Skin epidermis (tissue), 12 donors: ENCODE results near the gene ATP5F1D.

ENCODE experiments used
- H3K27ac ChIP-seq, 21 experiments: fragments of 200-600 bp; sonication (generic) in 11 of 21; one replicate each; pipeline ENCODE4 v1.5.0; 2020; ENCODE audit warnings: mild to moderate bottlenecking in 3 of 21, inconsistent platforms in 2 of 21, moderate library complexity in 2 of 21
- H3K4me3 ChIP-seq, 7 experiments: fragments of 200-600 bp; sonication (generic) in 2 of 7; one replicate each; pipeline ENCODE4 v1.5.0; 2020; ENCODE audit warnings: inconsistent platforms in 2 of 7, mild to moderate bottlenecking in 2 of 7, moderate library complexity in 1 of 7

ATP5F1D gene

DNA sequence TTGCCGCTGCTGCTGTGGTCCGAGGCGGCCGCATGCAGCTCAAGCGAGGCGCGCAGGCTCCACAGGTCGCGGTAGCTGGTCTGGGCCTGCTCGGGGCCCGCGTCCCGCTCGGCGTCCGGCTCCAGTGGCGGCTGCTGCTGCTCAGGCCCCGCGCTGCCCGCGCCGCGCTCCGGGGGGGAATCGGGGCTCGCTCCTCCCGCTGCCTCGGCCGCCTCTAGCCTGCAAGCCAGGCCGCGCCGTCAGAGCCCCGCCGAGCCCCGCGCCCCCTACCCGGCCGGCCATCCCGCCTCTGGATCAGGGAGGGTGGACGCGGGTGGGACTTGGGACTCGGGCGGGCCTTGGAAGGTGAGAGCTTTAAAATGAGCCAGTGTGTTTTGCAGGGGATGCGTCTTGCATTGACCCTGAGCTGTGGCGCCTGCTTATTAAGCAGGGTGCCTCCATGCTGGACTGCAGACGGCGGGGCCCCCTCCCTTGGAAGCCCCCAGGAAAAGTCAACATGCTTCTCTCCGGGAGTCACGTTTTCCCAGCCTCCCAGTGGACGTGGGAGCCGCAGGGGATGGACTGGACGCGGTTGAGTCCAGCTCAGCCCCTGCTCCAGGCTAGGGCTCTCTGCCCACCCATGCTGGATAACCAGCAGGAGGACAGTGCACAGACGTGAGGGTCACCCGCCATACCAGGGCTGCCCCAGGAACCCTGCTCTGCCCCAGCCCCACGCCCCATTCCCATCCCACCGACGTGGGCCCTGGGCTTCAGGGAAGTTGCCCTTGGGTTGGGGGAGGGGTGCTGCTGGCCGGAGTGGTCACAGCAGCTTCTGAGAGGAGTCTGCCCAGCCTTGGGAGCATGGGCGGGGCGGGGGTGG, 11.4 kb upstream of the ATP5F1D start:
- no peak overlapping the region for H3K4me3 ChIP-seq

DNA sequence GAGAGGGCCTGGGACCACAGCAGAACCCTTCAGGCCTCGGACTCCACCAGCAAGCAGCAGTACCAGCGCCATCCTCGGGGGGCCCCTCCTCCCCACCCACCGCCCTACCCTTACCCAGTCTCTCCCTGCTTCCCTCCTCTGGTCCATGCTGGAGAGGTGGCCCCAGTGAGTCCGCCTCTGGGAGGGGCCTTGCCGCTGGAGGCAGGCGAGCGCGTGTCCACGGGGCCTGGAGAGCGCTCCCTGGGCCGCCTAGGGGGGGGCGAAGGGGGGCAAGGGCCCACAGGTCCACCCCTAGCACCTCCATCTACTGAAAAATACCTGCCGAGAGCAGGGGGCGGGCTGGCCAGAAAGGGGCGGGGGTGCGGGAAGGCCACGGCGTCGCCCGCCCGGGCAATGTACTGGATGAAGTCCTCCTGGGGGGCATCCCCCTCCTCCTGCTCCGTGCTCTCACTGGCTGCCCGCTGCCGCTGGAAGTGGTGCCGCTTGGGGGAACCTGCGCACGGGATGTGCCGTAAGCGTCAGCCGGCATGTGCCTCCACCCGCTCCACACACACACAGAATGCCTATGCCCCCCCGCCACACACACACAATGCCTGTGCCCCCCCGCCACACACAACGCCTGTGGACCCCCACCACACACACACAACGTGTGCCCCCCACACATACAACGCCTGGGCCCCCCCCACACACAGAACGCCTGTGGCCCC, 10.6 kb upstream of the ATP5F1D start:
- no peak overlapping the region for H3K27ac ChIP-seq
- H3K4me3 ChIP-seq, result no peak overlapping the region

More for the DNA sequence above, 11.4 kb upstream of the ATP5F1D start:
- no peak overlapping the region for H3K27ac ChIP-seq

DNA sequence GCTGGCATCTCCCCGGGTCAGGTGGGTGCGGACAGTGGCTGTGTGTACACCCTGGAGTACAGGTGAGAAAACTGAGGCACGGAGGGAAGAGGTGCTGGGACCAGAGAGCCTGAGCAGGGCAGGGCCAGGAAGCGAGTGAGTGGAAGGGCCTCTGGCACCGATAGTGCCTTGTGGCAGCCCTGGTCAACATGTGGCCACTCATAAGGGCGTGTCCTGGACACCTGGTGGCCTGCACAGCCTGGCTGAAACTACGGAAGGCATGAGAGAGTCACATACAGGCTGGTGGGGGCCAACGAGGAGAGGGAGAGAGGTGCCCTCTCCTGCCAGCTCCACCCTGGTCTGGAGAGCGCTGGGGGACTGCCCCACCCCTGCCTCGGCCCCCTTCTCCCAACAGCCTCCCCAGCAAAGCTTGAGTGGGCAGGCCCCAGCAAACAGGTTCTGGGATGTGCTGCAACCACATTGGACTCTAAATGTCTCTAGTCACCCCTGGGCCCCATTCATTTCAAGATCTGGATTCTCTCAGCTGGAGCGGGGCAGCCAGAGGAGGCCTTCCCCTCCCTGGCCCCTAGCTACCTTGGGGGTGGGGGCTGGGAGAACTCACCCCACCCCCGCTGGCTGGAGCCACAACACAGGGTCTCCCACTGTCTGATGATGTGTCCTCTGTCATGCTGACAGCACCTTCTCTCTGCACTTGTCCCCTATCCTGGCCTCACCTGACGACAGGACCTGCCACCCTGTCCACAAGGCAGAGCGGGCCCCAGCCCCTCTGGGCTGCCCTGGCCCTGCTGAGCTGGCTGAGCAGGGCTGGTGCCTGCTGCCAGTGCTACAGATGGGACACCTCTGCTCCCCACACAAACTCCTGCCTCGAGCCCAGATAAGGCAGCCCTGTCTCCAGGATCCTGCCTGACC, 9.6 kb upstream of the ATP5F1D start:
- peak overlapping the region in 6 of 21 experiments; percentile 4 to 56 (median 34) for H3K27ac ChIP-seq
- no peak overlapping the region for H3K4me3 ChIP-seq

DNA sequence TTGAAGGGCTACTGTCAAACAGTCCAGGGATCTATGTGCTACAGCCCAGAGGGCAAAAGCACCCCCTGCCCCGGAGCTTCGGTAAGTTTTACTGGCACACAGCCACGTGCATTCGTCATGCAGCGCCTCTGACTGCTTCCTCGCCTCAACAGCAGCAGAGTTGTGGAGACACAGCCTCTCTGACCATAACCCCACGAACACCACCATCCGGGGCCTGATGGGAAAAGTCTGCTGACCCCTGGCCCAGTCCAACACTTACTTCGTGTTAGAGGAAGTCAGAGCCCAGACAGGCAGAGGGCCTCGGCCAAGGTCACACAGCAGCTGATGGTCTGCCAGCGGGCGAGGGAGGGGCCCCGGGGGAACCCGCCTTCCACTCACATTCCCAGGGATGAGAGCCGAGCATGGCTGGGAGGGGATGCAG, 8.9 kb upstream of the ATP5F1D start:
- H3K27ac ChIP-seq, result peak overlapping the region in 6 of 21 experiments; percentile 4 to 56 (median 34)
- H3K4me3 ChIP-seq, result no peak overlapping the region

DNA sequence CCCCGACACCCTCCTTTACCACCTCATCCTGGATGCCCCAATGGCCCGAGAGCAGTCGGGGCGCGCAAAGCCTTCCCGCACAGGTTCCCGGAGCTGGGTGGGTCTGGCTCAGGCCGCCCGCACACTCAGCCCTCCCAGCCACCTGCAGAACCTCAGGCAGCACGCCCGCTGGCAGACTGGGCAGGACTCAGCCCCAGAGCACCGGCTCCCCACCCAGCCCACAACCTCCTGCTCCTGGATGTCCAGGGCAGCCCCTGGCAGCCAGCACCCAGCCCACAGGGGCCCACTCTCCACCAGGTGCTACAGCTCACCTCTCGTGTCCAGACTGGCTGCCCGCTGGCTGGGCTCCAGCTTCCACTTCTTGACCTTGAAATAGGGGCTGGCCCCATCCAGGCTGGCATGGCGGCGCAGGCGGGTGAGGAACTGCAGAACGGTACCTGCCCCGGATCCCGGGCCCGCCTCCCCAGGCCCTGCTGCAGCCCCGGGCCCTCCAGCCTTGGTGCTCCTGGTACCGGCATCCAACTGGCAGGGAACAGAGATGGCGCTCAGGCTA, 8.4 kb upstream of the ATP5F1D start:
- peak overlapping the region in 2 of 21 experiments; percentile 45 to 56 for H3K27ac ChIP-seq
- H3K4me3 ChIP-seq, result no peak overlapping the region

DNA sequence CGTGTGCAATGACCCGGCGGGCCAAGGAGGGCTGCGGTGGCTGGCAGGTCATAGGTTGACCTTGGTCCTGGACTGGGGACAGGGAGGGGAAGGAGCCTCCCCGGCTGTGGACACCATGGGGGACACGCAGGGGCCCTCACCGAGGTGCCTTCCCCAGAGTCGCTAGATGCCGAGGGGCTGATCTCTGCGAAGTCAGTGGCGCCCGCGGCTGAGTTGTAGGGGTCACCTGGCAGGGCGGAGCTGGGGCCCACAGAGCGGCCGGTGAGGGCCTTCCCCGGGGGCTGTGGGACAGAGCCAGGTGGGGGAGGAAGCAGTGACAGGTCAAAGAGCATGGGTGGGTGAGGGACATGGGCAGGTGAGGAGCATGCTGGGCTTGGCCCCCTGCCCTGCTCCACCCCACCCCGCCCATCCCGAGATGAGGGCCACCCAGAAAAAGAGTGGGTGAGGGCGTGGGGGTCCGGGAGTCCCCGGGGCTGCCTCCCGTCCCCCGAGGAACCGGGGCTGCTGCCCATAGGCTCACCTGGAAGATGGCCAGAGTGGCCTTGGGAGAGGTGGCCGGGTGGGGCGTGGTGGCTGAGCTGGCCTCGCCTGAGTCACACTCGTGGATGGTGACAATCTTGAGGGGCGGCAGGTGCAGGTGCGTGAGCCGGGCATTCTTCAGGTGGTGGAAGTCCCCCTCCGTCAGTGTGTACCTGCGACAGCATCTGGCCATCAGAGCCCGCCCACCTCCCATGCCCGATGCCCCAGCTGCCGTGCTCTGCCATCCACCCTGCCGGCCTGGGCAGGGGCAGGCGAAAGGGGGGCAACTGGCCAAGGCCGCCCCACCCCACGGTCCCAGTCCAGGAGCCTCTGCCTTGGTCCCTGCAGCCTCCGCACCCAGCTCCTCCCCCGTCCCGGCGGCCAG, 7.2 kb upstream of the ATP5F1D start:
- Histone ChIP-seq H3K4me3 (no peak overlapping the region), H3K27ac (no peak overlapping the region)

DNA sequence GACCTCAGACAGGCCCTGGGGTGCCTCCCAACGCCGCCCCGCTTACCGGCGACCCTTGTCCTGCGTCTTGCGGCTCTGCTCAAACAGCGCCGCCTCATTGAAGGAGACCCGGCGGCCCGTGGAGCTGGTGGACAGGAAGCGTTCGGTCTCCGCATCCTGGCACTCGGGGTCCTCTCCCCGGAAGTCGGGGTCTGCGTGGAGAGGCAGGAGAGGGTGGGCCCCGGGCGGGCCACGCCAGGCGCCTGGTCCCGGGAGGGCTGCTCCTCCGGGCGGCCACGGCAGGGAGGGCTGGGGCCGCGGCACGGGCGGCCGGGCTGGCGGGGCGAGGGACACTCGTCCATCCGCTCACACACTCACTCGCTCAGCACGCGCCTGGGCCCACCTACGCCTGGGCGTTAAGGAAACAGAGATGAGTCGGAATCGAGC, 6.6 kb upstream of the ATP5F1D start:
- Histone ChIP-seq H3K27ac (no peak overlapping the region), H3K4me3 (no peak overlapping the region)

DNA sequence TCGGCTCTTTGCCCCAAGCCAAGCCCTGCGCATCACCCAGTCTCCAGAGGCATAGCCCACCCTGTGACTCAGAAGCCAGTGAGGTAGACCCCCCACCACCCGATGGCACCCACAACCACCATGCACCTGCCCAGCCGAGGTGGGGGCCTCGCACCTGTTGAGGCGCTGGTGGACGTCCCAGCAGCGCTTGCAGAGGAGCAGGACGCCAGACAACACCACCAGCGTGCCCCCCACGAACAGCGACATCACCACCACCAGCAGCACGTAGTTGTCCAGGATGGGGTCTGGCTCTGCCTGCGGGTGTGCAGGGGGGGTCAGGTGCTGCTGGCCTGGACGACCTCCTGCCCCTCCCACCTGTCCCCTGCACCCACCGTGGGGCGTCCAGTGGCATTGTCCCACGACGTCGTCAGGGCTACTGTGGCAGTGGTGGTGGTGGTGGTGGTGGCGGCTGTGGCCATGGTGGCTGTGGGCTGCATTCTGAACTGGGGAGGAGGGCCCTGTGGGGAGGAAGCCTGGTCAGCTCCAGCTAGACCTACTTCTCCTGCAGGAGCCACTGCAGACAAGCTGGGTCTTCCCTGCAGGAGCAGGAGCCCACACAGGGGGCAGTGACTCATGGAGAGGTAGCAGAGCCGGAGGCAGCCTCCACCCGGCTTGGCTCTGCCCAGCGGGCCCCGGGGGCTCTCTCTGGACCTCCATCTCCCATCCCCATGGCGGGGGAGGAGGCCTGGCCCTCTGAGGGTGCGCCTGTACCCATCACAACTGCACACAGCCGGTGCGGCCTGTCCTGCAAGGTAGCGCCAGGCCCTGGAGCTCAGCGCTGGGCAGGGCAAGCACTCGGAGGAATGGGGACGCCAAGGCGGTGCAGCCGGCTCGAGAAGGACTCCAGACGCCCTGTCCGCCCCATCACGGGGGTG, 5.7 kb upstream of the ATP5F1D start:
- peak overlapping the region in 4 of 7 experiments; percentile 3 to 54 (median 28) for H3K4me3 ChIP-seq
- peak overlapping the region in 5 of 21 experiments; percentile 9 to 50 (median 13) for H3K27ac ChIP-seq

DNA sequence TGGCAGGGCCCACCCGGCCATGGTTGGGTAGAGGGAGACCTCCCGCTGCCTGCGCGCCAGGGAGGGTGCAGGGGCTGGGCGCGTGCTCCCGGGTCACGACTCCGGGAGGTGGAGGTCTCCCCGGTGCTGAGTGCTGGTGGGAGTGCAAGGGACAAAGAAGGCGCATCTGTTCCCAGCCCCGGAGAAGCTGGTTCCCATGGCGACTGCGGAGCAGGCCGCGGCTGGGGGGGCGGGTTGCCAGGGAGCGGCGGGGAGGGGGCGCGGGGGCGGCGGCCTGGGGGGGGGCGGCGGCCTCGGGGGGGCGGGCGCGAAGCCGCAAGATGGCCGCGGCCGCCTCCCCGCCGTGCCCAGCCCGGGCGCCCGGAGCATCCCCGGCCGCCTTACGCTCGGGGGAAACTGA, 5.0 kb upstream of the ATP5F1D start:
- H3K4me3 ChIP-seq, result peak overlapping the region; percentile 35 to 56 (median 47)
- peak overlapping the region in 10 of 21 experiments; percentile 9 to 77 (median 58) for H3K27ac ChIP-seq

DNA sequence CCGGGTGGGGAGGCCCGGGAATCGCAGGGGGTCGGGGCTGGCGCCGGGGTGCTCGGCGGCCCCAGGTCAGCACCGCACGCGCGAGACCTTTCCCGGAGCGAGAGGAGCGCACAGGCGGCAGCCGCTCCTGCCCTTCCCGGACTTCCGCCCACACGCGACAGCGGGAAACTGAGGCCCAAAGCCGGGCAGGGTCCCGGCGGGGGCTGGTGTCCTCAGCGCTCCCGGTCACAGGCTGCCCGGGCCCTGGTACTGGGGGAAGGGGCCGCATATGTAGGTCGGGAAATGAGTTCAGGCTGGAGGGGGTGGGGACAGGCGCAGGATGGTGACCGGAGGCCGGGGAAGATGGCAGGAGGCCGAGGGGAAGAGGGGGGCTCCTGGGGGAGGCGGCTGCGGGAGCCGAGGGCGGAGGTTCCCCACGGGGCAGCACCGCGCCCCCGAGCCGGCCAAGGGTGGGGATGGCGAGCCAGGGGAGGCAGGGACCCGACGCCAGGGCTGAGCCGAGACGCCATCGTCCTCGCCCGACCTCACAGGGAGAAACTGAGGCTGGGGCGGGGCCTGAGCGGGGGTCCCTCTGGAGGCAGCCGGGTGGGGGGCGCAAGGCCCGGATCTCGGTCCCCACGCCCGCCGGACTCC, 4.4 kb upstream of the ATP5F1D start:
- Histone ChIP-seq H3K4me3 (peak overlapping the region; percentile 35 to 56 (median 47)), H3K27ac (peak overlapping the region in 15 of 21 experiments; percentile 35 to 79 (median 66))

DNA sequence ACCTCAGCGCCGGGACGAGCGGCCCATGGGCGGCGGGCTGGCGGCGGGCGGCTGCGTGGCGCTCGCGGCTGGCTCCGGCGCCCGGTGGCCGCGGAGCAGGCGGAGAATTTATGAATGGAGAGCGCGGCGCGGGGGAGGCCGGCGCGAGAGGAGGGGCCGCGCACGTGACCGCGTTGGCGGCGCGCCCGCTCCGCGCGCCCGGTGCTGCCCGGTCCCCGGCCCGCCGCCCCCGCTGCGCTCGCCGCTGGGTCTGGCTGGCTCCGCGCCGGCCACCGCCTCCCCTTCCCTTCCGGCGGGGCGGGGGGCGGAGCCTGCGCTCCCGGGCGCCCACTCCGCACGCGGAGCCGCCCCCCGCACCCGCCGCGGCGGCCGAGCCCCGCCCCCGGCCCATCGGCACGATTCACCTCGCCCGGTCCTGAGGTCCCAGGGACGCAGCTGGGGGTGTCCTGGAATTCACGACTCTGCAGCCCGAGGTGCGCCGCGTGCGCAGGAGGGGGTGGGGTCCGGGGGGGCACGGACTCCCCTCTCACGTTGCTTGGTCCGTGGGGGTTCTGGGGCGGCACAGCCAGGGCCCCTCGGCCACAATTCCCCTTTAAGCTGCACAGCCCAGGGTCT, 3.7 kb upstream of the ATP5F1D start, which contains the start of gene CBARP:
Gene CBARP, minus strand, starts transcription at position 252 of the 615 bp plus-strand sequence. CDS start 1,905 bp downstream, outside the sequence.
- Histone ChIP-seq H3K4me3 (peak within 1 kb of the TSS; percentile 35 to 56 (median 47)), H3K27ac (peak within 1 kb of the TSS in 16 of 21 experiments; percentile 35 to 84 (median 60))

DNA sequence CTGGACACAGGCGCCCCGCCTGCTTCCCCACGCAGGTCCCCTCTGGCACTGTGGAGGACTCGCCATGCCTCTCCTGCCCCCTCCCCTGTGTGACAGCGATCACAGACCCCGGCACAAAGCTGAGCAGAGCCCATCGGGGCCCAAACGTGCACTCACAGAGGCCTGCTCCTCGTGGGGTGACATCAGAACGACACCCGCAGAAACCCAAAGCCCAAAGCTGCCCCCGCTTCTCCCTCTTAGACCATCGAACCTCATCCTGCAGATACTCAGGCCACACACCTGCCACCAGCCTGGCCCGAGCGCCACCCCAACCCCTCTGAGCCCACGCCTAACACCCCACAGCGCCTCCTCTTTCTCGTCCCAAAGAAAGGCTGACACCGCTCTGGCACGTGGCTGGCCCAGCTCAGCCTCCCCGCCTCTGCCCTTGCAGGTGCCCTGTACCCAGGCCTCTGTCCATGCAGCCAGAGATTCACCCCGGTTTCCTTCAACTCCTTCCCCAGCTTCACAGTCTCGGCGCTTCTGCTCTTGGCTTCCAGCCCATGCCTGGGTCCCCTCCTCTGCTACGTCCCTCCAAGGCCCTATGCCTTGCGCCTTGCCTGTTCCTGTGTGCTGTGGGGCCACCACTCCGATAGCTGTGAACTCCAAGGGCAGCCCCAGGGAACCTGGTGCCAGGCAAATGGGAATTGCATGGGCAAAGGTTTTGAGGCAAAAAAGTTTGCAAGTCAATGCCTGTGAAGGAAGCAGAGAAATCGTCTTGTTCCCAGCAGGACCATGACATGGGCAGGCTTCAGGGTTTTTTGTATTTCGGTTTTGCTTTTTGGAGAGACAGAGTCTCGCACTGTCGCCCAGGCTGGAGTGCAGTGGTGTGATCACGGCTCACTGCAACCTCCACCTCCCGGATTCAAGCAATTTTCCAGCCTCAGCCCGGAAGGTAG, 2.9 kb upstream of the ATP5F1D start:
- H3K27ac ChIP-seq, result peak overlapping the region in 11 of 21 experiments; percentile 14 to 84 (median 39)
- peak overlapping the region in 5 of 7 experiments; percentile 21 to 56 (median 54) for H3K4me3 ChIP-seq

DNA sequence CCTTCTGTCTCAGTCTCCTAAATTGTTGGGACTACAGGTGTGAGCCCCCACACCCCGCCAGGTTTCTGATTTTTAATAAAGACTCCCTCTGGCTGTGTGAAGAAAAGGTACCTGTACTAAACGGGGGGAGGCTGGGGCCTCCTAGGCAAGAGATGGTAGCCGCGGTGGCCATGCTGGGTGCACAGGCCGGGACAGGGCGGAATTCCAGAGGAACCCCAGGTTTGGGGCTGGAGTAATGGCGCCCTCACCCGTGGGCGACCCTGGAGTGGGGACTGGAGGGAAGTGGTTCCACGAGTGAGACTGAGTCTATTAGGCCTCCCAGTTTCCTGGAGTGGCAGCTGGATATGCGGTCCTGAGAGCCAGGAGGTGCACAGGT, 2.1 kb upstream of the ATP5F1D start:
- Histone ChIP-seq H3K4me3 (no peak overlapping the region), H3K27ac (peak overlapping the region in 10 of 21 experiments; percentile 30 to 93 (median 76))

DNA sequence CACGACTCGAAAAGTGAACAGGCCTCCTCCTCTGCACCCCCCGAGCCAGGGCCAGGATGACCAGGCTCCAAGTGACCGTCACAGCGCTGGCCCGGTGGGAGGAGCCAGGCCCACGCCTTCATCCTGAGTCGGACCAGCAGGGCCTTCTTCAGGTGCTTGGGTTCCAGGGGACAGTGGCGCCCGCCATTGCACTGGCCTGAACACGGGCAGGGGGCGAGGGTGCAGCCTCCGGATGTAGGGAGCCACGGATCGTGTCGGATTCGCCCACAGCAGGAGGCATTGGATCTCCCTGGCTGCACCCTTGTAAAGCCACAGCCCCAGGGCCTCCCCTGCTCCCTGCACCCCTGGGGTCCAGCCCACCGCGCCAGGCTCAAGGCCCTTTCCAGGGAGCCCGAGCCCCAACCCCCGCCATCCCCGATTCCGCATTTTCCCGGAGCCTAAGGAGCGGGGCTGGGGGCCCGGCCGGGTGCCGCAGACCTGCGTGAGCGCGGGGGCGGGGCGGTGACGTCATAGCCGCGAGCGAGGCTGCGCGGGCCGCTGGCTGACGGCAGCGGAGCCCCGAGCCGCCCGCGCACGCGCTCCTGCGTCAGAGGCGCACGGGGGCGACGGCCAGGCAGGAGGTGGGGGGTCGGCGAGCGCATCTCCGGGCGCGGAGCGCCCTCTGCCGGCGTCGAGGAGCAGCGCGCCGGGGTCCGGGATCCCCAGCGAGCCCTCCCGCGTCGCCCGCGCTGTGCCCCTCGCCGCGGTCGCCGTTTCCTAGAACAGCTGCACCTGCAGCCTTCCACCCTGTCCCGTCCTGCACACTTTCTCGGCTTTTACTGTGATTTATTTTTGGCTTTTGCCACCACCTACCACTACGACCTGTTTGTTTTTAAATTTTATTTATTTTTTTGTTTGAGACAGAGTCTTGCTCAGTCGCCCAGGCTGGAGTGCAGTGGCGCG, 1.5 kb upstream of the ATP5F1D start:
- H3K4me3 ChIP-seq, result peak overlapping the region; percentile 18 to 95 (median 27)
- H3K27ac ChIP-seq, result peak overlapping the region in 17 of 21 experiments; percentile 8 to 93 (median 70)
